K562 (cell line): Measurements from ENCODE around the gene PPIF. TPM values are rescaled to one million over a fixed set of nuclear protein-coding genes. Genes with fewer than 3 reads are reported as not detected.

ENCODE experiments used
- AFF1 ChIP-seq, 2 experiments: fragments of 450-650 bp; IDR thresholded peaks; 2 replicates each; pipeline ENCODE4 v1.6.1; 2018; ENCODE audit warnings: mild to moderate bottlenecking in 2 of 2, low read depth in 1 of 2; ENCODE audit not compliant: partially characterized antibody in 2 of 2
- ETV1 ChIP-seq: fragments of 450-650 bp; conservative IDR thresholded peaks from 2 replicates; pipeline ENCODE4 v1.6.1; 2016; ENCODE audit warnings: missing genetic modification characterization, control low read depth, low read depth, missing compliant biosample characterization
- RREB1 ChIP-seq: fragments of 250-450 bp; sonication (Bioruptor Pico); IDR thresholded peaks from 2 replicates; pipeline ENCODE4 v1.4.0; 2020
- SRSF3 ChIP-seq: fragments of 200-400 bp; formaldehyde crosslinking; IDR thresholded peaks from 2 replicates; pipeline ENCODE4 v1.6.1; 2016; ENCODE audit warnings: mild to moderate bottlenecking, low read length, moderate library complexity; ENCODE audit not compliant: insufficient read depth
- TCFL5 ChIP-seq: fragments of 250-450 bp; sonication (Bioruptor Pico); conservative IDR thresholded peaks from 2 replicates; pipeline ENCODE4 v1.6.1; 2021; ENCODE audit warnings: mild to moderate bottlenecking, moderate library complexity, matching md5 sums
- ZFPM2 ChIP-seq: fragments of 250-450 bp; sonication (Bioruptor Pico); IDR thresholded peaks from 2 replicates; pipeline ENCODE4 v1.5.1; 2022; ENCODE audit warnings: mild to moderate bottlenecking
- ZKSCAN3 ChIP-seq: fragments of 250-450 bp; sonication (Bioruptor Pico); IDR thresholded peaks from 2 replicates; pipeline ENCODE4 v1.4.0; 2020
- ZNF395 ChIP-seq: fragments of 200-800 bp; sonication (Bioruptor generic); IDR thresholded peaks from 2 replicates; pipeline ENCODE4 v1.6.1; 2017; ENCODE audit warnings: missing genetic modification characterization, missing compliant biosample characterization
- polyA plus RNA-seq, 8 experiments: library from polyadenylated mRNA; depleted of rRNA in 4 of 8; stranded (reverse) in 5 of 8; unstranded in 3 of 8; fragments of >200 nt; fragmentation: Nextera tagmentation in 2 of 8; fragmentation: Illumina TruSeq in 1 of 8; extraction: Ambion mirVana in 2 of 8; extraction: Trizol in 1 of 8; gene quantifications; 2 replicates each; pipeline versions ENCODE4 v1.2.1 to v1.2.3, GENCODE V29; 2011 to 2014; ENCODE audit warnings: inconsistent platforms in 1 of 8, missing spikeins in 1 of 8
- total RNA-seq, 7 experiments: library from RNA; depleted of rRNA in 6 of 7; stranded (reverse); fragments of >200 nt in 6 of 7; fragmentation: Illumina TruSeq in 2 of 7; extraction: Trizol in 2 of 7; gene quantifications; 2 replicates each; pipeline versions ENCODE4 v1.2.1 to v1.2.3, GENCODE V29; 2011 to 2021; ENCODE audit warnings: low replicate concordance in 1 of 7
- TF ChIP-seq, protein P1 (sequence below): fragments of 250-450 bp; sonication (Bioruptor Pico); IDR thresholded peaks from 2 replicates; pipeline ENCODE4 v1.8.0; 2022; ENCODE audit warnings: inconsistent platforms, mild to moderate bottlenecking, moderate library complexity, borderline replicate concordance

PPIF gene
- total and polyA plus RNA-seq, 9 of the 15 experiments (the other 6 are each of a cell fraction or from before 2014, with no cell fraction given): 40.9 to 287 (median 117) TPM

- TF ChIP-seq AFF1 (IDR thresholded peaks at IDR 0.05; ENCODE audit: low read depth in 1 of 2, partially characterized antibody in 2 of 2): no peak
- peak; percentile 77 for TF ChIP-seq ETV1 (tag)
- TF ChIP-seq ZFPM2 (CRISPR knock-in tag): no peak
- TF ChIP-seq SRSF3: peak; percentile 7; the same call in 1 of the 2 replicates
- TF ChIP-seq ZNF395 (CRISPR knock-in tag): peak; percentile 83
- TF ChIP-seq RREB1: no peak
- TF ChIP-seq TCFL5: no peak
- TF ChIP-seq, protein P1, sequence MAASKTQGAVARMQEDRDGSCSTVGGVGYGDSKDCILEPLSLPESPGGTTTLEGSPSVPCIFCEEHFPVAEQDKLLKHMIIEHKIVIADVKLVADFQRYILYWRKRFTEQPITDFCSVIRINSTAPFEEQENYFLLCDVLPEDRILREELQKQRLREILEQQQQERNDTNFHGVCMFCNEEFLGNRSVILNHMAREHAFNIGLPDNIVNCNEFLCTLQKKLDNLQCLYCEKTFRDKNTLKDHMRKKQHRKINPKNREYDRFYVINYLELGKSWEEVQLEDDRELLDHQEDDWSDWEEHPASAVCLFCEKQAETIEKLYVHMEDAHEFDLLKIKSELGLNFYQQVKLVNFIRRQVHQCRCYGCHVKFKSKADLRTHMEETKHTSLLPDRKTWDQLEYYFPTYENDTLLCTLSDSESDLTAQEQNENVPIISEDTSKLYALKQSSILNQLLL (CRISPR knock-in tag): no peak
- TF ChIP-seq ZKSCAN3 (CRISPR knock-in tag): no peak
These were observed 798 bp downstream of the PPIF start (continued) for GRCh38 chr10:79347894-79348639.
